ENCODE data around the gene NID2.

- TF ChIP-seq, protein P1, sequence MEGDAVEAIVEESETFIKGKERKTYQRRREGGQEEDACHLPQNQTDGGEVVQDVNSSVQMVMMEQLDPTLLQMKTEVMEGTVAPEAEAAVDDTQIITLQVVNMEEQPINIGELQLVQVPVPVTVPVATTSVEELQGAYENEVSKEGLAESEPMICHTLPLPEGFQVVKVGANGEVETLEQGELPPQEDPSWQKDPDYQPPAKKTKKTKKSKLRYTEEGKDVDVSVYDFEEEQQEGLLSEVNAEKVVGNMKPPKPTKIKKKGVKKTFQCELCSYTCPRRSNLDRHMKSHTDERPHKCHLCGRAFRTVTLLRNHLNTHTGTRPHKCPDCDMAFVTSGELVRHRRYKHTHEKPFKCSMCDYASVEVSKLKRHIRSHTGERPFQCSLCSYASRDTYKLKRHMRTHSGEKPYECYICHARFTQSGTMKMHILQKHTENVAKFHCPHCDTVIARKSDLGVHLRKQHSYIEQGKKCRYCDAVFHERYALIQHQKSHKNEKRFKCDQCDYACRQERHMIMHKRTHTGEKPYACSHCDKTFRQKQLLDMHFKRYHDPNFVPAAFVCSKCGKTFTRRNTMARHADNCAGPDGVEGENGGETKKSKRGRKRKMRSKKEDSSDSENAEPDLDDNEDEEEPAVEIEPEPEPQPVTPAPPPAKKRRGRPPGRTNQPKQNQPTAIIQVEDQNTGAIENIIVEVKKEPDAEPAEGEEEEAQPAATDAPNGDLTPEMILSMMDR (IDR thresholded peaks at IDR 0.05; ENCODE audit: low read depth, low read length, missing input control), result no peak
- TF ChIP-seq YY1 (IDR thresholded peaks at IDR 0.05) (no peak), RAD21 (IDR thresholded peaks at IDR 0.05) (no peak), SP1 (IDR thresholded peaks at IDR 0.05) (no peak), HNF4G (IDR thresholded peaks at IDR 0.05) (no peak), REST (IDR thresholded peaks at IDR 0.05) (no peak)
- TF ChIP-seq, protein P2, sequence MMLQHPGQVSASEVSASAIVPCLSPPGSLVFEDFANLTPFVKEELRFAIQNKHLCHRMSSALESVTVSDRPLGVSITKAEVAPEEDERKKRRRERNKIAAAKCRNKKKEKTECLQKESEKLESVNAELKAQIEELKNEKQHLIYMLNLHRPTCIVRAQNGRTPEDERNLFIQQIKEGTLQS (IDR thresholded peaks at IDR 0.05), result no peak
These were observed 7.5 kb upstream of the NID2 start for GRCh38 chr14:52076334-52076733.

Measured in liver (tissue), 3 donors.